NCI-H1436 treated with DMSO at 0.1 percent for 48 hours (cell line): ENCODE results near the gene WASF2.
"Not testable (repeated sequence)": the region's sequence is repeated elsewhere in the genome, so short reads cannot be mapped to it uniquely, and the experiment has no call there.

ENCODE experiments used
- DNase-seq: peaks from one replicate; lab custom pipeline; 2025; lab: John Stamatoyannopoulos, UW

WASF2 gene

DNA sequence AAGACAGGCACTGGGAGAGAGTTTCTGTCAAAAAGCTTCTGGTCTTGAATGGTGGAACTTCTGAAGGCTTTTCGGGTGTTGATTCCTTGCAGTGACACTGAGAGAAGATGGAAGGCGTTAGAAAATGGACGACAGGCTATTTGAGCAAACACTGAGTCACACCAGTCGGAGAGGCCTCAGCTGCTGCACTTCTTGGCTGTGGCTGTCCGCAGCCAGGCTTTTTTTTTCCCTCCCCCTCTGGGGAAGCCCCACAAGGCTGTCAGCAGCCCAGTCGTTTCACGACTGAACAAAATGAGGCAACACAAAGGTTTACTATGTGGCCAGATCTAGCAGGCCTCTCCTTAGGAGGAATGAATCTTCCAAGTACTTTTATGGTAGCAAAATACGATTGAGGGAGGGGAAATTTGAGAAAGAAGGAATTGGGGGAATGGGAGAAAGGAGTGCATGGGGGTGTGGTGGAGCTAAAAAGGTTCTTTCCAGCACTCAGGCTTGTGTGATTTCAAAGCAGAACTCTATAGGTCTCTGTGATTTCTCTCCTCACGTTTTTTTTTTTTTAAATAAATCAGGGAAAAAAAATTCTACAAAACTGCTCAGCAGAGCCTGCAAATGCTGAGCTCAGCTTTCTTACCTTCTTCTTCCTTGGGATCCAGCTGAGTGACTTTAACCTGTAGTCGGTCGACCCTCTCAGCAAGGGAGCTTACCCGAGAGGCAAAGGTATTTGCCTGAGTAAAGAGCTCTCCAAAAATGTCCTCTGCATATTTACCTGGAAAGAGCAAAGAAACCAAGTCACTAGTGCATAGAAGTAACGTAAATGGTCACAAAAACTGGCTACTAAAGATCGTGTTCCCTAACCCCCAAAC is 71.4 kb downstream of the WASF2 start:
- no peak for DNase-seq

DNA sequence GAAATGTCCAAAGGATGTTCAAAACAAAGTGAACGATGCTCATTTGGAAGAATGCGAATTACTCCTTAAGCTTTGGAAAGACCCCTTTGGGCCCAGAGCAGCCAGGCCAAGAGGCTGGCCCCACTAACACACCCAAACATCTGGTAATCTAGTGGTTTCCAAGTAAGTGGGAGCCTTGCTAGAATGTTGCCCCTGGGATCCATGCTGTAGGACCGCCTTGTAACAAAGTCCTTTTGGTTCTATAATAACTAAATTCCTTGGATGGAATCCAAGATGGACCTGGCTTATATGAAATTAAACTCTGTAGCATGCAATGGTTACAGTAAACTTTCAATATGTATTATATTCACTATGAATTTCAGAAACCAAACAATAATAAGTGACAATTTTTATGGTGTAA is 72.3 kb downstream of the WASF2 start:
- DNase-seq, result no peak

DNA sequence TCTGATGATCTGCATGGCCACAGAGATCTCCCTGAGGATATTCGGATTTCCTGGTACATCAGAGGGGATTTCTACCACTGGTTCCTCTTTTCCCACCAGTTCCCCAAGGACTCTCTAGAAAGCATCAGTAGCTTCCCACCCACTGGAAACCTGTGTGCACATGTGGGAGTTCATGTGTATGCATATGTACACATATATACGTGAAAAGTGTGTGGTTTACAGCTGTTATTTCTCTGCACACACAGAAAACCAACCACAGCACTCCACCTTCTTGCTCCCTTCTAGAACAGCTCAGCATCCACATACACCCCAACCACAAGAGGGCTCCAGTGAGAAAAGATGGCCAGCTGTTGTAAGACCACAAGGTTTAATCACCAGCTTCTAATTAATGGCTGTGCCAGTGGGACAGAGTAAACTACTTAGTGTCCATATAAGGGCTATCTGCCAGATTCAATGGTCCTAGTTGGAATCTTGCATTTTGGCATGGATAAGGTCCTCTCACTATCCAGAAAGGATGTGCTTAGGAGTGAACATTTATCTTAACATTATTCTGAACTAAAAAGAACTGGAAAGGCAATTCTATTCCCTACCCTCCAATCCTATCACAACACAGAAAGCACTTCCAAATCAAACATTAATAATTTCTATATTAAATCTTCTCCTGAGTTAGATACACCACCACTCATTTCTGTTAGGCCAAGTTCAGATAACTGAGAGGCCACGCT is 73.4 kb downstream of the WASF2 start:
- no peak for DNase-seq

DNA sequence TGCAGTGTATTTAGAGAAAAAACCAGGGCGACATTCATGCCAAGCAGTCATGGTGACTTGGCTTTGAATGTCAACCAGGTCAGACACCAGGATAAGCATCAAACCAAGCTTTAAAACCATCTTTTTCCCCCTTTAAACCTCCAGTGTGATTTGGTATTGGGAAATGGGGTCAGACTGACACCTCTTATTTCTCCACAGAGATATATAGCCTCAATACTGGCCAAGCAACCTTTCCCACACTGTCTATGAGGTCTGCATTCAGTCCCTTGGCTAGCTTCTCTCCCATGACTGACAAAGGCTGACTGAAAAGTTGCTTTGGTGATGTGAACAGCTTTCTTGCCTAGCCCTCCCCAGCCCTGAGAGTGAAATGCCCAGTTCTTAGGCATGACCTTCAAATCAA is 75.9 kb downstream of the WASF2 start:
- no peak for DNase-seq

DNA sequence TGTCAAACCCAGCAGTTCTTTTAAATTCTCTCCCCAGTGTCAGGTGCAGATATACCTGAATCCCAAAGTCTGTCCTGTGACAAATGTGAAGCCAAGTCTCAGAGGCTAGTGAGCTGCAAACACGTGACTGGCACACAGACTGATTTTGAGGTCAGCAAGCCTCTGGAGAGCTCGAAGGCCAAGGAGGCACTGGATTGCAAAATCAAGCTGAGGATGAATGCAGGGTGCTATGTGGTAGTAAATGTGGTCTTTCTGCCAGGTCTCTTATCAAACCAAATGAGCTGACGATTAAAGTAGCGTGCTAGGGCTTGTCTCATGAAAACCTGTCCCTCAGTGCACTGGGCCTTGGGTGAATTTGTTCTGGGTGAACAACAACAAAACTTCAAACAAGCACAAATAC is 77.0 kb downstream of the WASF2 start:
- DNase-seq, result no peak

DNA sequence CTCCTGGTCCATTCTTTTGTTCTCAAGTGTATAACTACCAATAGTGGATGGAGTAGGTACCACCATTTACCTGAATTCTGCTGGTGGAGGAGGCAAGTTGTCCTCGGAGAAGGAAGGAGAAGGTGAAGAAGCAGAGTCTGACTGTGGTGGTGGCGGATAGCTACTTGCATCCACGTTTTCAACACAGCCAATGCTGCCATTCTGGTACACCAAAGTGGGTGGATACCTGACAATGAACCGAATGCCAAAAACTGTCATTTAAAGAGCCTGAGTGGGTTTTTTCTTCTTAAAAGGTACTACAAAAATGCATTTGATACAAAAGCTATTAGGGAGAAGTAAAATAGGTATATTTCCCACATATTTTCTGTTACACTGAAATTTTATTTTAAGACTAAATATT is 77.5 kb downstream of the WASF2 start:
- DNase-seq, result no peak

DNA sequence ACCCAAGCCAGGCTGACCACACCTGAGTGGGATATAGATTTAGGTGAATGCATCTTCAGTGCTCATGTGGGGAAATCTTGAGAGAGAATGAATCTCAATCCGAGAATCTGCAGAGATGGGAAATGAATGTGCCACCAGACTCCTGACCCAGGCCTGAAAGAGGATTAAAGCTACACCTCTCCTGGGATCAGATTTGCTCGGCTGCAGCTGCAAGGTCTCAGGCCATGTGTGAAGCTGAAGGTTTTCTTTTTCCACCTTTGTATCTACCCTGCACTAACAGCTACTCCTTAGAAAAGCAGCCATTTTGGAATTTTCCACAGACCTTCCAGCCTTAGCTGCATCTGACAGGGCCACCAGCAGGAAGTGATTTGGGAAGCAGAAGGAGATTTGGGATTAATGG is 79.3 kb downstream of the WASF2 start:
- DNase-seq, result no peak

DNA sequence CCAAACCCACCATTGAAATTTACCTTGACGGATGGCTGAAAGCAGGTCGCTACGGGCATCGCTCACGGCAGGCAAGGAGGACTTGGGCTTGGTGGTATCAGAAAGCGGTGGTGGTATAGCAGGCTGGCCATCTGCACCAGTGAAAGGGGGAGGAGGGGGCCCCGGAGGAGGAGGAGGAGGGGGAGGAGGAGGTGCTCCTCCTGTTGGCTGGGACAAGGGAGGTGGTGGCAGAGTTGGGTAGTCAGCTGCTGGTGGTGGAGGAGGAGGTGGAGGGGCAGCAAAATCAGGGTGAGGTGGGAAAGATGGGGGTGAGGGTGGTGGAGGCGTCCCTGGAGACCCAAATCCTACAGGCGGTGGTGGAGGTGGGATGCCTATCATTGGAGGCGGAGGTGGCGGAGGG is 80.3 kb downstream of the WASF2 start:
- no peak for DNase-seq

DNA sequence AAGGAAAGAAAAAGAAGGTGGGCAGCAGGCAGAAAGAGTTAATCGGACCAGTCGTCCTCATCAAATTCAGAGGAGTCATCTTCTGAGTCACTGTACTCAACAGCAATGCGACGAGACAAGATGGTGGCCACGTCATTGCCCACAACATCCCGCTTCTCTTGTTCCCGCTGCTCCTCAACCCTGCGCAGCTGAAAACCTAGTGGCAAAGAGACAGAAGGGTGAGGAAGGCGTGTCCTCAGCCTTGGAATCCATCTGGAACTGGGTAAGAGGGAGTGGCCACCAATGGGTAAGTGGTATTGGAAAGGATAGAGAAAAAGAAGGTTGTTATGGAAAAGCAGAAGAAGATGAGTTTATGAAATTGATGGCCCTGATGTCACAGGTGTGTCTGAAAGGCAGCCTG is 81.8 kb downstream of the WASF2 start:
- no peak for DNase-seq

DNA sequence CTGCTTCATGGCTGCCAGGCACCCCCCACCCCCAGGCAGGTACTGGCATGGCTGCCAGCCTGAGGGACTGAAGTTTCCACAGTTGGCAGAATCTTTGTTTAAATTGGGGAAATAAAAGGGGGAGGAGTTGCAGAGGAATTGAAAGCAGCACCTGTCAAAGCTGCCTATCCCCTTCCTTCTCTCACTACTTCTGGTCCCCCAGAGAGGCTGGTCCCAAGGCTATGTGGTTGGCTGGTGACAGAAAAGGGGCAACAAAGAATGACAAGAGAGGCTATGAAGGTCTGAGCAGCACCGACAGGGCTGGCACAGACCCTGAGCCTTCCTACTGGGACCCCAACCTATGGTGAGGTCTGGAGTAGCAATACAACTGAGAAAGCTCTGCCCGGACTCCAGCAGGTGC is 83.2 kb downstream of the WASF2 start:
- not testable (repeated sequence) for DNase-seq

DNA sequence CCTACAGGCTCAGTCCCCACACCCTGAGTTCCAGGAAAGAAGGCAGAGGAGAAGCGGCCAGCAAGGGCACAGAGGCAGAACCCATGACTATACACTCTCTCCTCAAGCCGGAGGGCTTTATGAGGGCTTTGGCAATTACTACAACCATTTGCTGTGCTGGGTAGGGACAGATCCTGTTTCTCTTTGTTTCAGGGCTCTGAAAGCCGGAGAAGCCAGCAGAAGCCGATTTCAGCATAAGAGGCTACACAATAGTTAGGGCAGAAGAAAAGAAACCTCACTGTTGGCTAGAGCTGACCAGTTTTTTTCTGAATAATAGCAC is 83.6 kb downstream of the WASF2 start:
- DNase-seq, result no peak

DNA sequence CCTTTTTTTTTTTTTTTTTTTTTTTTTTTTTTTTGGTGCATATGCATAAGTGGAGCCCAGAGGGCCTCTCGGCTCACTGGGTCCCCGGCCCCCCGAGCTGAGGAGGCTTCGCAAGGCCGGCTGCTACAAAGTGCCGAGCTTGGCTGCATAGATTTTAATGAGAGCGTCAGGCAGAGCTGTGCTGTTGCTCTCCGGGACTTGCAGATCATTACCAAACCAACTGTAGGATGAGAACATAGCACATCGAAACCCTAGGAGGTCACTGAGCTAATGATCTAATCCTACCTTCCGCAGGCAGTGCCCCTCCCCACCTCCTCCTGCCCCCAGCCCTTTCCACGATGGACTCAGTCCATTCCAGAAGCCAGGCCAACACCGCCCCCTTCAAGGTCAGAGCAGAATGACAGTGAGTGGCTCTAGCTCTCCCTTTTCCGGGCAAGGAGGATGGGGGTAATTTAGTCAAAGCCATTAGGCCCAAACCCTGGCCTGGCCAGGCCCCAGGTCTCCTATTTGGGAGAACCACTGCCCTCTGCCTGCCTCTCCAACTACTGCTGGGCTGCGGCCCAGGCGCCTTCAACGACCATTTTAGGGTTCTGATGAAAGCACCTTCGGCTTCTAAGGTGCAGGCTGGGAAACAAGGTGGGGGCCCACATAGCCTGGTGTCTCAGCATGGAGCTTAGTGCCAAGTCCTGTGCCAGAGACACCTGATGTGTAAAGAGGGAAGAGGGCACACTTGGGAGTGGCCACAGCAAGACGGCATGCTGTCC is 84.2 kb downstream of the WASF2 start:
- DNase-seq, result not testable (repeated sequence)

DNA sequence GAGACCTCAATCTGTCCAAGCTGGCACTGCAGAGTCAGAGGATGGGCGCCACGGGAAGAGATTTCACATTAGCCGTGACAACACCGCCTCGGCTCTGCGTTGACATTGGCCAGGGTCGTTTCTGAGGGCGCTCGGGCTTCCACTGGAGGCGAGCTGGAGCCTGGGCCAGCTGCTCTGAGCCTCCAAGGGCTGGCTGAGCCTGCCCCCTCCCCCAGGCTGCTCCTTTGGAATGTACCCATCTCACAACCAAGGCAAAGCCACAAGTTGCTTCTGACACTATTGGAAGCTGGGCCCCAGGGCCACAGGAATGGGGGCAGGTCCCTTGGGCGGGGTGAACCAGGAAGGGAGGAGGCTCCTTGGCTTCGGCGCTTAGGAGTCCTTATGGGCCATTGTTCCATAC is 84.9 kb downstream of the WASF2 start:
- no peak for DNase-seq

DNA sequence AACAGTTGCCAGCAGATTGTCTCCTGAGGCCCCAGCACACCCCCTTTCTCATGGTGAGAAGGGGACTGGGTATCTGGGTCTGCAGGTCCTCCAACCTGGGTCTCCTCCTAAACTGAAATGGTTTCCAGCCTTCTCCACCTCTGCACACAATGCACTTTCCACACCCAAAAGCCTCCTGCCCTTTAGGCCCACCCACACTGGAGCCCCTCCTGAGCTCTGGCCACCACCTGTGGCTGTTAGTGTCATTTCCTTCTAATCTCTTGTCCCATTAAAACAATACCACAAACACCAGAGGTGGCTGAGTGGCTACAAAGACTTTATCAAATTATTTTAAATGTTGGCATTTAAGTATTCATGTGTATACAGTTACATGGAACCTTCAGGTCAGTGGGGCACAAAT is 86.0 kb downstream of the WASF2 start:
- DNase-seq, result no peak

DNA sequence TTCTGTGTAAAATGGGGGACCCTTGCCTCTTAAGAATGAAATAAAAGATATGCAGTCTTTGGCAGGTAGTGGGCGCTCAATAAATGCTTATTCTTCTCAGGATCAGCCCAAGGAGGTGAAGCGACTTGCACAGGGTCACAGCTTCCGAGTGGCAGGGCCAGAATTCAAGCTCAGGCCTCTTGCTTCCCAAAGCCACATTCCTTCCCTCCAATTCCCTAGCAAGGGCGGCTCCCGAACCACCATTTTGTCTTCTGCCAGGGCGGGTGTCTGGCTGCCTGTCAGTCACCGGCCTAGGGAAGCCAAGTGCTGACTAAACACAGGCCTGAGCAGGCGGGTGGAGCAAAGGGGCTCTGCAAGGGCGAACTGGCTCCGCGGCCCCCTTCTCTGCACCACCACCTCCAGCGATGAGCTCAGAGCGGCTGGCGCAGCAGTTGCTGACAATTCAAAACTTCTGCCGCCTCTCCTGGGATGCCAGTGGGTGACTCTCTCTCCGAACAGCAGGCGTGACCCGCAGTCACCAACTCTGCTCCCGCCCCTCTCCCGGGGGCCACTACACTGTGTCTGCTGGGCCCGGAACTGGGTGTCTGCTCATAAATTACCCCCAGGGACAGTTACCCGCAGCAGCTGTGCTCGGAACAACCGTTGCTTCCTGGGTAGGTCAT is 86.8 kb downstream of the WASF2 start:
- DNase-seq, result no peak

DNA sequence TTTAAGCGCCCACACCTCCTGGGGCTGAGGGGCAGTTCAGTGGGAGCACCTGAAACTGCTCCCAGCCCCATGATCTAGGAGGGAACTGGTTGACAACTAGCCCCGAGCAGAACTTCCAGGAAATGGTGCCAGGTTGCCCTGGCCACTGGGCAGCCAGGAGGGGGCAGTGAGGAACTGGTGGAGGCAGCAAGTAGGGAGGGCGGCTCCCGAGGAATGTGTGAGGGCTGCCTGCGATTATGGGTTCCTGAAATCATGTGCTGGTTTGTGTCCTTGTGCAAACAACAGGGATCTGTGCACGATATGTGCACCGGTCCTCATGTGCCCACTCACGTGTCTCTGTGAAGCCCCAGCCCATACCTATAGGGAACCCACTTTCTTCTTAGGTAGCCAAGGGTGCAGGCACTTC is 87.6 kb downstream of the WASF2 start:
- DNase-seq, result no peak

DNA sequence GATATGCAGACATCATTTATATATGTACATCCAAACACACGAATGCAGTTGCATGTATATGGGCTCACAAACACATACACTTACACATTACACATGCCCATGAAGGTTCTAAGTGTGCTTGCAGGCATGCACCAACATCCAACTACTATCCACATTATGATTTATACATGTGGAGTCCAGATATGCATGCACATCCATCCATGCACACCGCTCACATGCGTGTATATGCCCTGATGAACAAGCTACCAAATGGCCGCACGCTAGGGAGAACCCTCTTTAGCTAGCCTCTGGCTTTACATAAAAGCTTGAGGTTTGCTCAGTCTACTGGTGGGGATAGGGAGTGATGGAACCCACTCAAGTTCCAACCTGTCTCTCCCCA is 89.0 kb downstream of the WASF2 start:
- DNase-seq, result no peak

DNA sequence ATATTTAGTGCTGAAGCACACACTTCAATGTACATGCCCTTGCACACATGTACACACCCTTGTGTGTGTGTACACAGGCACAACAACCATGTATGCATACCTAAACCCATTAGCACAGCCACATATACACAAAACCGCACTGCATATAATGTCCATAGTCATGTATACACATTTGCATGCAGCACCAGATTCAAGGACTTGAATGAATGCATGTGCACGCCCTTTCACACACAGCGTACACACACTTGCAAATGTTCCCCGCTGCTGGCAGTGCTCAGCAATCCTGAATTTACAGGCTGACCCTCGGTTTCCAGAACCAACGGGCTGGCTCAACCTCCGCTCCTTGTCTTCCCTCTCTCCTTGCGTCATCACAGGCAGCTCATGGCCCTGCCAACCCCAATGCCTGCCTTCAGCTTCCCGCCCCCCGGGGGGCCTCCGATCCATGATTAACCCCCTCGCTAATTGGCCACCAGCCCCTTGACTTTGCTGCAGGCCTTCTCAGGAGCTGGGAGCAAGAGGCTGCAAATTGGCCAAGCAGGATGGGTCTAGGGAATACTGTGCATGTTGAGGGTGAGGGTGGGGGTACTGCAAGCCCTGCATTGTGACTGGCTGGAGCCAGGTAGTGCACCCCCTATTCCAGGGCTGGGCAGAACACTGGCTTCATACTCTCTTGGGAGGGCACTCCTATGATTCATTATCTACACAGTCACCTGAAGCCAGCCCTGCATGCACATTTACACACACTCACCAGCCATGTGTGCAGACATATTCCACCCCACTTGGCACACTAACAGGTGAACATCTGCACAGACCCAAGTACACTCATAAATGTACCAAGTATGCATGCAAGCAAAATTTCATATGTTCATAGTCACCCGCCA is 89.6 kb downstream of the WASF2 start:
- DNase-seq, result no peak

DNA sequence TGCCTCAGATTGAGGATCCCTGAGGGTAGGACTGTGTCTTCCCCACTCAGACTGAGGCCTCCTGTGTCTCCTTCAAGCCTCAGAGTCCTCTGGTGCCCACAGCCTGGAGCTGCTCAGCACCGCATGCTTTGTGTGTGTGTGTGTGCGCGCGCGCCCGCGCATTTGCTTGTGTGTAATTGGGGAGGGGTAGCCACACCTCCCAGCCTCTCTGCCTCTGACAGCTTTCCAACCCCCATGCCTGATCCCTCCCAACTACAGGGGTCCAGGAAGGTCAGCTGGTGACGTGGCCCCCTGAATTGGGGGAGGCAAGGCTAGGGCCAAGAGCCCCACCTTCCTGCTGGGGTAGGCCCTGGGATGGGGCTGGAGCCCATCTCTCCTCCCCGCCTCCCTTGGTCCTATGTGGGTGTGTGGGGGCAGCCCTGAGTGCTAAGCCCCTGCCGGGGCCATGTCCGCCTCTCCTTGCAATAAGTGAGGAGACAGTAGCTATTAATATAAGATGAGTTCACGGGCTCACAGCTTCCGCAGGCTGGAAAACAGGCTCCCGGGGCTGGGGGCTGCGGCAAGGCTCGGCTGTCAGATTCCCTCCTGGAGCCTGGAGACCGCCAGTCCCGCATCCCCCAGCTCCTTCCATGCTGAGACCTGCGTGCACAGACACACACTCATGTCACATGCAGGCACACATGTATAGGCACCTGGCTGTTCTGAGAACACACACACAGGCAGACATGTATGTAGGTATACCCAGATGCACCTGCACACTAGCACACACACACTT is 90.5 kb downstream of the WASF2 start:
- DNase-seq, result no peak

DNA sequence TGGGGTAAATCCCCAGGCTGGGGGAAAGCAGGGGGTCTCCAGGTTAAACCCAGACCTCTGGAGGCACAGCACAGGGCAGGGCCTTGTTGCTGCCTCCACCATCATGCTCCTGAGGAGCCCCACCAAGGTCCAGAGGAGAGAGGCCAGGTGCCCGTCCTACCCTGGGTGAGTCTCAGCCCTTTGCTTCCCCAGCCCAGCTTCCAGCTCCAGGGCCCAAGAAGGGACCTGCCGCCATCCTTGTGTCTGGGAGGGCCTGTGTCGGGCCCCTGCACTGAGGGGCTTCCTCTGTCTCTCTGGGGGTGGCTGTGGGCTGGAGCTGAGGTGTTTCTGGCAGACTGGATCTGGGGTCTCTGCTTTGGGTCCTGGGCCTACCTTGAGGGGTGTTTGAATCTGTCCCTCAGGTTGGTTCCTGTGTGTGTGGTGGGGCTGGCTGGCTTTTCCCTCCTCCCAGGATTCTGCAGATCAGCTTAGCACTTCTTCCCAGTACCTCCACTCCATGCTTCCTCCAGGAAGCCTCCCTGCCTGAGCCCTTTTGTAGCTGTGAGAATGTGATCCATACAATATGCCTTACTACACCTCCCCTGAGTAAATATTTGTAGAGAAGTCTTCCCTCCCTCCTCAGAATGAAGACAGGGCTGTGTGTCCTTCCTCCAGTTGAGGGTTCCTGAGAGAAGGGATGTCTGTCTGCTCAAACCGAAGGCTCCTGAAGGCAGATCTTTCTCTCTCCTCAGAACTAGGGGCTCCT is 91.4 kb downstream of the WASF2 start:
- no peak for DNase-seq
